Ascending aorta (tissue), 2 donors: ENCODE data around the gene KCNQ5. TPM values are rescaled to one million over a fixed set of nuclear protein-coding genes. Genes with fewer than 3 reads are reported as not detected.

Experiments used
- DNase-seq, 2 donors: peaks; one replicate each; pipeline ENCODE4 v3.0.0-alpha.2; 2019; ENCODE audit warnings: low spot score in 2 of 2
- H3K27ac ChIP-seq, 2 donors: fragments of 200-600 bp; sonication (generic); one replicate each; pipeline ENCODE4 v1.5.1; 2016 to 2017; ENCODE audit warnings: mild to moderate bottlenecking in 1 of 2
- H3K27me3 ChIP-seq: fragments of 200-600 bp; sonication (generic); one replicate; pipeline ENCODE4 v1.5.1; 2017
- H3K36me3 ChIP-seq, 2 donors: fragments of 200-600 bp; sonication (generic); one replicate each; pipeline ENCODE4 v1.5.1; 2016
- H3K4me1 ChIP-seq, 2 donors: fragments of 200-600 bp; sonication (generic); one replicate each; pipeline ENCODE4 v1.5.1; 2016 to 2017; ENCODE audit warnings: mild to moderate bottlenecking in 1 of 2
- H3K4me3 ChIP-seq, 2 donors: fragments of 200-600 bp; sonication (generic); one replicate each; pipeline ENCODE4 v1.5.1; 2016 to 2017; ENCODE audit warnings: mild to moderate bottlenecking in 1 of 2
- H3K9me3 ChIP-seq, 2 donors: fragments of 200-600 bp; sonication (generic); one replicate each; pipeline ENCODE4 v1.5.1; 2016
- intact Hi-C: fragments of 100-400 bp; cut with DNase I; formaldehyde crosslinking; loops from one replicate; pipeline ENCODE4 v1.15.1; 2023
- total RNA-seq: library from RNA; depleted of rRNA; stranded (reverse); fragments of >200 nt; gene quantifications from one replicate; pipeline ENCODE4 v1.1.0, GENCODE V29; 2016
- TF ChIP-seq, protein P1 (sequence below), 3 experiments: fragments of 200-600 bp in 2 of 3; fragments of 450-650 bp in 1 of 3; sonication (generic) in 2 of 3; IDR thresholded peaks; one replicate each; pipeline ENCODE4 v1.5.1; 2016 to 2019; ENCODE audit warnings: antibody characterized with exemption in 3 of 3, mild to moderate bottlenecking in 1 of 3, moderate library complexity in 1 of 3

The KCNQ5 gene
- total RNA-seq, 1 donor from 2014 or later = 4.5 TPM

GRCh38 chr6:72622094-72622940, 453 bp downstream of the KCNQ5 start:
- H3K4me1 ChIP-seq = peaks cover 0 to 4% of the 10 kb centered on the region in 2 donors
- no peaks in the 10 kb centered on the region for H3K9me3 ChIP-seq
- intact Hi-C loops = loop anchor here (2.0 to 5.0 kb wide), 4 partner anchors 30 to 330 kb away; no protein-coding TSS in a partner anchor
- DNase-seq = peak in 1 of 2 donors; percentile 72
- TF ChIP-seq, protein P1, sequence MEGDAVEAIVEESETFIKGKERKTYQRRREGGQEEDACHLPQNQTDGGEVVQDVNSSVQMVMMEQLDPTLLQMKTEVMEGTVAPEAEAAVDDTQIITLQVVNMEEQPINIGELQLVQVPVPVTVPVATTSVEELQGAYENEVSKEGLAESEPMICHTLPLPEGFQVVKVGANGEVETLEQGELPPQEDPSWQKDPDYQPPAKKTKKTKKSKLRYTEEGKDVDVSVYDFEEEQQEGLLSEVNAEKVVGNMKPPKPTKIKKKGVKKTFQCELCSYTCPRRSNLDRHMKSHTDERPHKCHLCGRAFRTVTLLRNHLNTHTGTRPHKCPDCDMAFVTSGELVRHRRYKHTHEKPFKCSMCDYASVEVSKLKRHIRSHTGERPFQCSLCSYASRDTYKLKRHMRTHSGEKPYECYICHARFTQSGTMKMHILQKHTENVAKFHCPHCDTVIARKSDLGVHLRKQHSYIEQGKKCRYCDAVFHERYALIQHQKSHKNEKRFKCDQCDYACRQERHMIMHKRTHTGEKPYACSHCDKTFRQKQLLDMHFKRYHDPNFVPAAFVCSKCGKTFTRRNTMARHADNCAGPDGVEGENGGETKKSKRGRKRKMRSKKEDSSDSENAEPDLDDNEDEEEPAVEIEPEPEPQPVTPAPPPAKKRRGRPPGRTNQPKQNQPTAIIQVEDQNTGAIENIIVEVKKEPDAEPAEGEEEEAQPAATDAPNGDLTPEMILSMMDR (IDR thresholded peaks at IDR 0.05) = peak in 2 of 3 experiments; percentile 12 to 42
- H3K27me3 ChIP-seq = no peaks in the 10 kb centered on the region
- peak overlapping the region; percentile 64 to 82 for H3K27ac ChIP-seq
- no peaks in the 10 kb centered on the region for H3K36me3 ChIP-seq
- peak overlapping the region; percentile 66 to 84 for H3K4me3 ChIP-seq

DNA sequence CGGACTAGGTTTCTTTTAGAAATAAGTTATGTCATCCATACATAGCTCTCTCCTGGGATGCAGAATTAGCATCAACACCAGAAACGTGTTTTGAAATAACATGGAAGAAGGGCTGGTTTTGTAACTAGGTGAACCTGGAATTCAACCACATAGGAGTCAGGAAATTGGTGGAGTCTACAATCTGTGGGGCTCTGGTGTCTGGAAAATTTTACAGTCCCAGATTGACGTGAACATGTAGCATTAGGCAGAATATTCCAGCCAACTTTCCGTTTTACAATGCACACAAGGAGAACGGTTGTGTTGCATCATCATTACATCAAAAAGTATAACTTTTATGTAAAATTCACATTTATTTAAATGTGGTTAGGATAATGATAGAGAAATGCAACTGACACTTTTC, 1.9 kb downstream of the KCNQ5 start:
- Histone ChIP-seq H3K4me3 (peak overlapping the region in 1 of 2 donors; percentile 84), H3K4me1 (peaks cover 0 to 4% of the 10 kb centered on the region in 2 donors), H3K27me3 (no peaks in the 10 kb centered on the region), H3K27ac (no peak overlapping the region), H3K9me3 (no peaks in the 10 kb centered on the region), H3K36me3 (no peaks in the 10 kb centered on the region)
- intact Hi-C loops = loop anchor here (2.0 to 5.0 kb wide), 4 partner anchors 29 to 328 kb away; no protein-coding TSS in a partner anchor
- no peak for DNase-seq
- TF ChIP-seq, protein P1 (IDR thresholded peaks at IDR 0.05) = no peak

DNA sequence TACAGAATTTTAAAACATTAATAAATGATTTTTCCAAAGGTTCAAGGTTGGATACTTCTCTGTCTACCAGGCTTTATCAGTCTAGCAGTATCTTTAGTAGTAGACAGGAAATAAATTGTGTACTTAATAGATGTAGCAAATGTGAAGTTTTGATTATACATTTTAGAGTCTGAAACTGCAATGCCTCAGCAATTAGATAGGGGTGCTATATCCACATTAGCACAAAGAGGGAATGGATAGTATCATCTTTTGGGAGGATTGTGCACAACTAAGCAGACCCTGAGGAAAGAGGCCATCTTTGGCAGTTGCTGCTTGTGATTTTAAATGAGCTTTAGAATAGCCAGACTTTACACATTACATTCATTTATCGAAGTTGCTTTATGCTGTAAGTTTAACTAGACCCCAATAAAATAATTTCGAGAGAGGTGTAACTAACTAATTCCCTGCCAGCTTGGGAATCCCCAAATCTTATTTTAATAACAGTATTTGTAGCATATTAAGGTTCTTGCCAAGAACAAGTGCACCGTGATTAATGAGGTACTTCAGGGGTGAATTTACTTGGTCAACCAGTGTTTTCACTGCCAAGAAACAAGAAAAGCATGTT, 2.8 kb downstream of the KCNQ5 start:
- TF ChIP-seq, protein P1 (IDR thresholded peaks at IDR 0.05) = peak in 2 of 3 experiments; percentile 60 to 62
- no peak overlapping the region for H3K27ac ChIP-seq
- H3K4me3 ChIP-seq = no peak overlapping the region
- DNase-seq = no peak
- intact Hi-C loops = loop anchor here (5.0 kb wide), 3 partner anchors 123 to 328 kb away; no protein-coding TSS in a partner anchor
- H3K4me1 ChIP-seq = peaks cover 0 to 3% of the 10 kb centered on the region in 2 donors
- H3K27me3 ChIP-seq = no peaks in the 10 kb centered on the region
- no peaks in the 10 kb centered on the region for H3K36me3 ChIP-seq
- no peaks in the 10 kb centered on the region for H3K9me3 ChIP-seq

DNA sequence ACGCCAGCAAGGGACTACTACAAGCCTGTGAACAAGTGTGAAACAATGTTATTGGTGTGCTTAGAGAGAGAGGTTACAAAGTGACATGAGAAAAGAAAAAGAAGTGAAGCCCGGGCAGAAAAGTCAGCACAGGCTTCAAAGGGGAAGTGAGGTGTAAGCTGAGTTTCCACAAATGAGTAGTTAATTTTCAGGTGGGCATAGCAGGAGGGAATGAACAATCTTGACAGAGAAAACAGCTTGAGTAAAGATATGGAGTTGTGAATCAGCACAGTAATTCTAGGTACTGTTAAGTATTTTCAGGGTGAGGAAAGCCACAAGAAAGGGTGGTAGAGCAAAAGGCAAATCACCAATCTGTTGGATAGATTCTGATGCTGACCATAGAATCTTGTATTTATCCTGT, 4.3 kb downstream of the KCNQ5 start:
- intact Hi-C loops = no loop called here
- no peak overlapping the region for H3K4me3 ChIP-seq
- DNase-seq = no peak
- no peak overlapping the region for H3K27ac ChIP-seq
- no peaks in the 10 kb centered on the region for H3K9me3 ChIP-seq
- TF ChIP-seq, protein P1 (IDR thresholded peaks at IDR 0.05) = no peak
- no peaks in the 10 kb centered on the region for H3K27me3 ChIP-seq
- peaks cover 0 to 2% of the 10 kb centered on the region in 2 donors for H3K4me1 ChIP-seq
- no peaks in the 10 kb centered on the region for H3K36me3 ChIP-seq

DNA sequence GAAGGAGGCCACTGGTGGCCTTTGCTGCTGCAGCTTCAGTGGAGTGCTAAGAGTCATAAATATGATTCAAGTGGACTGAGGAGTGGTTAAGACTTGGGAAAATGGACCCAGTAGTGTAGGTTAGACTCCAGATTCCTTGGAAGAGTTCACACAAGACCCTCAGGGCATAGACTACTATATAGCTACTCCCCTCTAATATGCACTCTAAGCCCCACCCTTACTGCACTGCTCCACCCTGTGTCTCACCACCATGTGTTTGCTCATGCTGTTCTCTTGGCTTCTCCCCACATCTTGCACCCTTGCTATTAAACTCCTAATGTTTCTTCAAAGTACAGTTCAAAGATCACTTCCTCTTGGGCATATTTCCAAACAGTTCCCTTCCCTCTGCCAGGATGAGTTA, 5.7 kb downstream of the KCNQ5 start:
- intact Hi-C loops = no loop called here
- DNase-seq = no peak
- Histone ChIP-seq H3K27ac (no peak overlapping the region), H3K27me3 (no peaks in the 10 kb centered on the region), H3K4me1 (peaks cover 0 to 2% of the 10 kb centered on the region in 2 donors), H3K36me3 (no peaks in the 10 kb centered on the region), H3K9me3 (no peaks in the 10 kb centered on the region), H3K4me3 (no peak overlapping the region)
- TF ChIP-seq, protein P1 (IDR thresholded peaks at IDR 0.05) = no peak
